GM23338 (cell line): Measurements from ENCODE around the gene ENDOV. TPM values are rescaled to one million over a fixed set of nuclear protein-coding genes. Genes with fewer than 3 reads are reported as not detected.

Source experiments
- ATAC-seq: fragments of 200-7000 bp; cut with Tn5 transposase; 3 replicates; pipeline ENCODE4 v1.9.1; 2020
- DNase-seq: peaks from one replicate; pipeline ENCODE4 v3.0.0-alpha.2; 2015; ENCODE audit warnings: low spot score
- H2AFZ ChIP-seq: fragments of 200-600 bp; sonication (generic); 2 replicates; pipeline ENCODE4 v1.8.0; 2016; ENCODE audit warnings: antibody characterized with exemption, mild to moderate bottlenecking, moderate library complexity
- H3F3A ChIP-seq: fragments of 200-600 bp; sonication (generic); replicated peaks from 2 replicates; pipeline ENCODE4 v1.8.0; 2017; ENCODE audit warnings: antibody characterized with exemption, mixed run types, low read depth
- H3K27ac ChIP-seq: fragments of 200-600 bp; sonication (generic); 2 replicates; pipeline ENCODE4 v1.6.1; 2016; ENCODE audit warnings: low read depth
- H3K27me3 ChIP-seq: fragments of 200-600 bp; sonication (generic); 2 replicates; pipeline ENCODE4 v1.8.0; 2016; ENCODE audit warnings: mild to moderate bottlenecking, mixed run types, moderate library complexity; ENCODE audit not compliant: insufficient read depth
- H3K36me3 ChIP-seq: fragments of 200-600 bp; sonication (generic); 2 replicates; pipeline ENCODE4 v1.8.0; 2016; ENCODE audit warnings: mild to moderate bottlenecking; ENCODE audit not compliant: insufficient read depth
- H3K4me1 ChIP-seq: fragments of 200-600 bp; sonication (generic); 2 replicates; pipeline ENCODE4 v1.8.0; 2016; ENCODE audit warnings: mild to moderate bottlenecking, moderate library complexity; ENCODE audit not compliant: insufficient read depth
- H3K4me2 ChIP-seq: fragments of 200-600 bp; sonication (generic); 2 replicates; pipeline ENCODE4 v1.7.1; 2017; ENCODE audit warnings: mixed run types
- H3K4me3 ChIP-seq: fragments of 200-600 bp; sonication (generic); 2 replicates; pipeline ENCODE4 v1.6.1; 2016; ENCODE audit warnings: mixed run types
- H3K79me2 ChIP-seq: fragments of 200-600 bp; sonication (generic); replicated peaks from 2 replicates; pipeline ENCODE4 v1.8.0; 2017; ENCODE audit warnings: mild to moderate bottlenecking; ENCODE audit not compliant: insufficient read depth
- H3K9me2 ChIP-seq: fragments of 200-600 bp; sonication (generic); 2 replicates; pipeline ENCODE4 v1.8.0; 2017; ENCODE audit not compliant: insufficient read depth
- H4K20me1 ChIP-seq: fragments of 200-600 bp; sonication (generic); replicated peaks from 2 replicates; pipeline ENCODE4 v1.8.0; 2017; ENCODE audit warnings: mild to moderate bottlenecking; ENCODE audit not compliant: insufficient read depth
- H3K27ac Mint-ChIP-seq: 2 replicates; pipeline ENCODE4 v1.8.0; 2020; ENCODE audit warnings: inconsistent platforms, mild to moderate bottlenecking, moderate library complexity, mixed read lengths
- H3K27me3 Mint-ChIP-seq: 3 replicates; pipeline ENCODE4 v1.8.0; 2022; ENCODE audit warnings: low read depth, mild to moderate bottlenecking, moderate library complexity, mixed read lengths, inconsistent platforms; ENCODE audit not compliant: insufficient read depth, poor library complexity
- H3K36me3 Mint-ChIP-seq: 3 replicates; pipeline ENCODE4 v1.8.0; 2021; ENCODE audit warnings: low read depth, mild to moderate bottlenecking, inconsistent platforms, moderate library complexity, mixed read lengths
- H3K4me1 Mint-ChIP-seq: 3 replicates; pipeline ENCODE4 v1.8.0; 2020; ENCODE audit warnings: mild to moderate bottlenecking, inconsistent platforms, mixed read lengths
- H3K4me3 Mint-ChIP-seq: 3 replicates; pipeline ENCODE4 v1.8.0; 2021; ENCODE audit warnings: moderate library complexity, mild to moderate bottlenecking, inconsistent platforms, mixed read lengths
- H3K9me3 Mint-ChIP-seq: 3 replicates; pipeline ENCODE4 v1.8.0; 2020; ENCODE audit warnings: moderate library complexity, mild to moderate bottlenecking, inconsistent platforms, mixed read lengths
- EZH2 ChIP-seq: fragments of 200-600 bp; sonication (generic); IDR thresholded peaks from one replicate; pipeline ENCODE4 v1.8.0; 2017; ENCODE audit warnings: antibody characterized with exemption, mild to moderate bottlenecking, low read depth; ENCODE audit not compliant: unreplicated experiment
- NANOG ChIP-seq: IDR thresholded peaks from 2 replicates; pipeline ENCODE4 v1.6.1; 2016; ENCODE audit warnings: antibody characterized with exemption, borderline replicate concordance
- POLR2AphosphoS5 ChIP-seq: IDR thresholded peaks from 2 replicates; pipeline ENCODE4 v1.6.1; 2016; ENCODE audit warnings: antibody characterized with exemption, low read depth
- polyA plus RNA-seq: library from polyadenylated mRNA; unstranded; fragments of >200 nt; fragmentation: Nextera tagmentation; extraction: Ambion mirVana; gene quantifications from 2 replicates; pipeline ENCODE4 v1.2.1, GENCODE V29; 2016
- total RNA-seq: library from RNA; depleted of rRNA; stranded (reverse); fragments of >200 nt; shearing (Covaris generic); gene quantifications from 2 replicates; pipeline ENCODE4 v1.2.3, GENCODE V29; 2014
- TF ChIP-seq, protein P1 (sequence below): fragments of 250-450 bp; sonication (Bioruptor Pico); IDR thresholded peaks from 2 replicates; pipeline ENCODE4 v1.5.0; 2020; ENCODE audit warnings: mild to moderate bottlenecking, moderate library complexity

ENDOV gene
- total and polyA plus RNA-seq, 2 experiments from 2014 or later: 11.5 to 16.1 TPM

DNA sequence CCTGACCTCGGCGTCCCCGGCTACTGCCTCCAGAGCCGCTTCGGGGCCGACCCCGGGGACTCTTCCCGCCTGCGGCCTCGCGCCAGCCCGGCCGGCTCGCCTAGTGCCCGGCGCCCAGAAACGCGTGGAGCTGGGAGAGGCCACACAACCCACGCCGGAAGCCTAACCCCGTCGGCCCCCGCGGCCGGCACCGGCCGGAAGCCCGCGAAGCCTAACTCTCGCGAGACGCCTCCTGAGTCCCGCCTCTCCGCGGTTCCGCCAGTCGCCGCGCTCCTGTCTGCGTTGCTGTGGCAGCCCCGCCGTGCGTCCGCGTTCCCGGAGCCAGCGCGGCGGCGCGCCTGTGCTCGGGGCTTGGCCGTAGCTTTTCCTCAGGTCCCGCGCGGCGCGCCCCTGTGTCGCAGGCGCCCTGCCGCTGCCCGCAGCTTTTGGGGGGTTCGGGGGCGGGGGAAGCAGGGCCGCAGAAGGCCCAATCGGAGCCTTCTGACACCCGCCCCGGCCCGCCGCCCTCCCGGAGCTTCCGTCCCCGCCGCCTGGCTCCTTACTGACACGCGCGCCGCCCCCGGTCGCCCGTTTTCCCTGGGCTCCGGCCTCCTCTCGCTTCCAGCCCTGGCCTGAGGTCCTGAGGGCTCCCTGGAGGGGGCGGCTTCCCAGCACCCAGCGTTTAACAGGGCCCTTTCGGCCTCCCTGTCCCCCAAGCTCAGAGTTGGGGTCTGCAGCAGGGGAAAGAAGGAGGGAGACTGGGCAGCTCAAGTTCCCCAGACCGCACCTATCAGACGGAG is 39.8 kb downstream of the ENDOV start:
- H3K27ac Mint-ChIP-seq: peak overlapping the region; percentile 95
- H2AFZ ChIP-seq: peak overlapping the region; percentile 94
- H3K4me3 Mint-ChIP-seq: peak overlapping the region; percentile 95
- no peaks in the 10 kb centered on the region for H3K36me3 ChIP-seq
- 0 out of 2 replicates have a peak, but pooled peaks cover 4% of the 10 kb centered on the region for H3F3A ChIP-seq
- peaks cover 4% of the 10 kb centered on the region; the same call in 1 of the 2 replicates for H3K4me1 ChIP-seq
- peaks cover 10% of the 10 kb centered on the region for H3K4me1 Mint-ChIP-seq
- H3K36me3 Mint-ChIP-seq: no peaks in the 10 kb centered on the region; the same call in 2 of the 3 replicates
- H3K27me3 Mint-ChIP-seq: peaks cover 31% of the 10 kb centered on the region
- H3K9me2 ChIP-seq: no peaks in the 10 kb centered on the region
- no peaks in the 10 kb centered on the region for H4K20me1 ChIP-seq
- H3K27me3 ChIP-seq: 0 out of 2 replicates have a peak, but pooled peaks cover under 1% of the 10 kb centered on the region
- peak; percentile 98 for DNase-seq
- peak; percentile 85 for ATAC-seq
- peak overlapping the region; percentile 92 for H3K4me2 ChIP-seq
- peak overlapping the region; percentile 93 for H3K27ac ChIP-seq
- peak overlapping the region; percentile 87 for H3K4me3 ChIP-seq
- peaks cover 3% of the 10 kb centered on the region for H3K9me3 Mint-ChIP-seq
- H3K79me2 ChIP-seq: no peaks in the 10 kb centered on the region
- TF ChIP-seq, protein P1, sequence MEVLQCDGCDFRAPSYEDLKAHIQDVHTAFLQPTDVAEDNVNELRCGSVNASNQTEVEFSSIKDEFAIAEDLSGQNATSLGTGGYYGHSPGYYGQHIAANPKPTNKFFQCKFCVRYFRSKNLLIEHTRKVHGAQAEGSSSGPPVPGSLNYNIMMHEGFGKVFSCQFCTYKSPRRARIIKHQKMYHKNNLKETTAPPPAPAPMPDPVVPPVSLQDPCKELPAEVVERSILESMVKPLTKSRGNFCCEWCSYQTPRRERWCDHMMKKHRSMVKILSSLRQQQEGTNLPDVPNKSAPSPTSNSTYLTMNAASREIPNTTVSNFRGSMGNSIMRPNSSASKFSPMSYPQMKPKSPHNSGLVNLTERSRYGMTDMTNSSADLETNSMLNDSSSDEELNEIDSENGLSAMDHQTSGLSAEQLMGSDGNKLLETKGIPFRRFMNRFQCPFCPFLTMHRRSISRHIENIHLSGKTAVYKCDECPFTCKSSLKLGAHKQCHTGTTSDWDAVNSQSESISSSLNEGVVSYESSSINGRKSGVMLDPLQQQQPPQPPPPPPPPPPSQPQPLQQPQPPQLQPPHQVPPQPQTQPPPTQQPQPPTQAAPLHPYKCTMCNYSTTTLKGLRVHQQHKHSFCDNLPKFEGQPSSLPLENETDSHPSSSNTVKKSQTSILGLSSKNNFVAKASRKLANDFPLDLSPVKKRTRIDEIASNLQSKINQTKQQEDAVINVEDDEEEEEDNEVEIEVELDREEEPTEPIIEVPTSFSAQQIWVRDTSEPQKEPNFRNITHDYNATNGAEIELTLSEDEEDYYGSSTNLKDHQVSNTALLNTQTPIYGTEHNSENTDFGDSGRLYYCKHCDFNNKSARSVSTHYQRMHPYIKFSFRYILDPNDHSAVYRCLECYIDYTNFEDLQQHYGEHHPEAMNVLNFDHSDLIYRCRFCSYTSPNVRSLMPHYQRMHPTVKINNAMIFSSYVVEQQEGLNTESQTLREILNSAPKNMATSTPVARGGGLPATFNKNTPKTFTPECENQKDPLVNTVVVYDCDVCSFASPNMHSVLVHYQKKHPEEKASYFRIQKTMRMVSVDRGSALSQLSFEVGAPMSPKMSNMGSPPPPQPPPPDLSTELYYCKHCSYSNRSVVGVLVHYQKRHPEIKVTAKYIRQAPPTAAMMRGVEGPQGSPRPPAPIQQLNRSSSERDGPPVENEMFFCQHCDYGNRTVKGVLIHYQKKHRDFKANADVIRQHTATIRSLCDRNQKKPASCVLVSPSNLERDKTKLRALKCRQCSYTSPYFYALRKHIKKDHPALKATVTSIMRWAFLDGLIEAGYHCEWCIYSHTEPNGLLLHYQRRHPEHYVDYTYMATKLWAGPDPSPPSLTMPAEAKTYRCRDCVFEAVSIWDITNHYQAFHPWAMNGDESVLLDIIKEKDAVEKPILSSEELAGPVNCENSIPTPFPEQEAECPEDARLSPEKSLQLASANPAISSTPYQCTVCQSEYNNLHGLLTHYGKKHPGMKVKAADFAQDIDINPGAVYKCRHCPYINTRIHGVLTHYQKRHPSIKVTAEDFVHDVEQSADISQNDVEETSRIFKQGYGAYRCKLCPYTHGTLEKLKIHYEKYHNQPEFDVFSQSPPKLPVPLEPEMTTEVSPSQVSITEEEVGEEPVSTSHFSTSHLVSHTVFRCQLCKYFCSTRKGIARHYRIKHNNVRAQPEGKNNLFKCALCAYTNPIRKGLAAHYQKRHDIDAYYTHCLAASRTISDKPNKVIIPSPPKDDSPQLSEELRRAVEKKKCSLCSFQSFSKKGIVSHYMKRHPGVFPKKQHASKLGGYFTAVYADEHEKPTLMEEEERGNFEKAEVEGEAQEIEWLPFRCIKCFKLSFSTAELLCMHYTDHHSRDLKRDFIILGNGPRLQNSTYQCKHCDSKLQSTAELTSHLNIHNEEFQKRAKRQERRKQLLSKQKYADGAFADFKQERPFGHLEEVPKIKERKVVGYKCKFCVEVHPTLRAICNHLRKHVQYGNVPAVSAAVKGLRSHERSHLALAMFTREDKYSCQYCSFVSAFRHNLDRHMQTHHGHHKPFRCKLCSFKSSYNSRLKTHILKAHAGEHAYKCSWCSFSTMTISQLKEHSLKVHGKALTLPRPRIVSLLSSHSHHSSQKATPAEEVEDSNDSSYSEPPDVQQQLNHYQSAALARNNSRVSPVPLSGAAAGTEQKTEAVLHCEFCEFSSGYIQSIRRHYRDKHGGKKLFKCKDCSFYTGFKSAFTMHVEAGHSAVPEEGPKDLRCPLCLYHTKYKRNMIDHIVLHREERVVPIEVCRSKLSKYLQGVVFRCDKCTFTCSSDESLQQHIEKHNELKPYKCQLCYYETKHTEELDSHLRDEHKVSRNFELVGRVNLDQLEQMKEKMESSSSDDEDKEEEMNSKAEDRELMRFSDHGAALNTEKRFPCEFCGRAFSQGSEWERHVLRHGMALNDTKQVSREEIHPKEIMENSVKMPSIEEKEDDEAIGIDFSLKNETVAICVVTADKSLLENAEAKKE (CRISPR knock-in tag): no peak
- peak; percentile 64 for TF ChIP-seq POLR2AphosphoS5

DNA sequence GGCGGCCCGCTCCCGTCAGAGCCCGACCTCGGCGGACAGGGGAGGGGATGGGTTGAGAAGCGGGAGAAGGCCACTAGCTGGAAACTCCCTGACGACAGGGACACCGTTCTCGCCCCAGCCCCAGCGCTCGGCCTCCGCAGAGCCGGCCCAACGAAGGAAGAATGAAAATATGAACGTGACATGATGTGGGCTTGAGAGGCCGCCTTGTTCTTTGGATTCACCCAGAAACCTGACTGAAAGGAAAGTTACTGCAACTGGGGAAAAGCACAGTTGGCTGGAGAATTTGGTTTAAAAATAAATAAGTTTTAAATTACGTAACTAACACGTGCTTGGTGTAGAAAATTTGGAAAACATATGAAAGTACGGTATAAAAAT is 40.4 kb downstream of the ENDOV start:
- no peak for TF ChIP-seq NANOG
- peak; percentile 35 for TF ChIP-seq EZH2
- peak overlapping the region; percentile 95 for H3K4me3 Mint-ChIP-seq
- H3K79me2 ChIP-seq: no peaks in the 10 kb centered on the region
- H3K27ac Mint-ChIP-seq: peak overlapping the region; percentile 95
- peaks cover 3% of the 10 kb centered on the region; the same call in 1 of the 2 replicates for H3K27me3 ChIP-seq
- peak; percentile 71 for ATAC-seq
- H3K4me1 Mint-ChIP-seq: peaks cover 10% of the 10 kb centered on the region
- peak overlapping the region; percentile 87 for H3K4me3 ChIP-seq
- H2AFZ ChIP-seq: peak overlapping the region; percentile 94
- H4K20me1 ChIP-seq: no peaks in the 10 kb centered on the region
- H3K4me1 ChIP-seq: peaks cover 4% of the 10 kb centered on the region; the same call in 1 of the 2 replicates
- peak overlapping the region; percentile 93; the same call in 1 of the 2 replicates for H3K27ac ChIP-seq
- DNase-seq: peak; percentile 83
- H3K27me3 Mint-ChIP-seq: peaks cover 30% of the 10 kb centered on the region
- H3K9me3 Mint-ChIP-seq: peaks cover 3% of the 10 kb centered on the region
- 0 out of 2 replicates have a peak, but pooled peaks cover 4% of the 10 kb centered on the region for H3F3A ChIP-seq
- H3K36me3 ChIP-seq: no peaks in the 10 kb centered on the region
- peak overlapping the region; percentile 92 for H3K4me2 ChIP-seq
- no peaks in the 10 kb centered on the region for H3K9me2 ChIP-seq
- no peaks in the 10 kb centered on the region; the same call in 2 of the 3 replicates for H3K36me3 Mint-ChIP-seq
